GM19455 (cell line): ENCODE measurements around the gene COP1.
"Not testable (repeated sequence)": the region's sequence is repeated elsewhere in the genome, so short reads cannot be mapped to it uniquely, and the experiment has no call there.

Source experiments
- ATAC-seq: cut with Tn5 transposase; IDR thresholded peaks from one replicate; pipeline ENCODE4 v1.9.1; 2021; ENCODE audit not compliant: unreplicated experiment

The COP1 gene

DNA sequence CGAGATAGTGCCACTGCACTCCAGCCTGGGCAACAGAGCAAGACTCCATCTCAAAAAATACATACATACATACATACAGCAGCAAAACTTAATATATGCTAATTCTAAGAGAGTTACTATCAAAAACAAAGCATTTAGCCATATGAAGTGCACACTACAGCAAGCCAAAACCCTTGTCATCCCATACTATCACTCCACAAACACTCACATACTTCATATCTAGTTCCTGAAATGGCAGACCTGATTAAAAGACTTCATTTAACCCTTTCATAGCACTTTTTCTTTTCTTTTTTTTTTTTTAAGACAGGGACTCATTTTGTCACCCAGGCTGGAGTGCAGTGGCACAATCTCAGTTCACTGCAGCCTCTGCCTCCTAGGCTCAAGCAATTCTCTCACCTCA is 65.6 kb downstream of the COP1 start:
- ATAC-seq, result no peak

- no peak for ATAC-seq
Measured at GRCh38 chr1:176136891-176137290, 70.2 kb downstream of the COP1 start.

- no peak for ATAC-seq
Measured at GRCh38 chr1:176134666-176135065, 72.4 kb downstream of the COP1 start.

- no peak for ATAC-seq
Measured at GRCh38 chr1:176122282-176122681, 84.8 kb downstream of the COP1 start.

DNA sequence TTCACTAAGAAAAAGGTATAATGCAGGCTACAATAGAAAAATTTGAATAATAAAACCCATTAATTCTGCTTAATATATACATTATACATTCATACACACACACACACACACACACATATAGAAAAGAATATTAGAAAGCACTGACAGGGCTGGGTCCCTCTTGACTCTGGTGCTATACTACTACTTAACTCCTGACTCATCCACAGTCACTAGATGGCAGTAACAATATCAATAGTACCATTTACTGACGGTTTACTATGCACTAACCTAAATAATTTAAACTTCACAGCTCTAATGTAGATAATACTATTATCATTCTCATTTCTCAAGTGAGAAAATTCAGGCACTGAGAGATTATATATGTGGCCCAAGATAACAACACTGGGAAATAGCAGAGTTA is 87.5 kb downstream of the COP1 start:
- no peak for ATAC-seq

DNA sequence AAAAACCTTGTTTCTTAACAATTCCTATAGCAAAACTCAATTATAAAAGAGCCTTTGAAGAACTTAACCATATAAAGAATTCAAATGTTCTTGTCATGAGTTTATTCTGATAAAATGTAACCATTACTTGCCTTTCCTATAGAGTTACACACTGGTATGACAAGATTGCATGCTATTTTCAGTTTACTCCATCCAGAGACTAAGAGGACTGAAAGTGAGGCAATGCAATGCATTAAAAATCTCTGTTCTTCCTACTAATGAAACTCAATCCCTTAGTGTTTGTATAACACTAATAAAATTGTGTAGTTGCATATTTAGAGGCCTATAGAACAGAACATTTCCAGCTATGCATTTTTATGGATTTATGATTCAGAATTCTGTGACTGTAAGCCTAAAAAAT is 88.1 kb downstream of the COP1 start:
- ATAC-seq, result no peak

DNA sequence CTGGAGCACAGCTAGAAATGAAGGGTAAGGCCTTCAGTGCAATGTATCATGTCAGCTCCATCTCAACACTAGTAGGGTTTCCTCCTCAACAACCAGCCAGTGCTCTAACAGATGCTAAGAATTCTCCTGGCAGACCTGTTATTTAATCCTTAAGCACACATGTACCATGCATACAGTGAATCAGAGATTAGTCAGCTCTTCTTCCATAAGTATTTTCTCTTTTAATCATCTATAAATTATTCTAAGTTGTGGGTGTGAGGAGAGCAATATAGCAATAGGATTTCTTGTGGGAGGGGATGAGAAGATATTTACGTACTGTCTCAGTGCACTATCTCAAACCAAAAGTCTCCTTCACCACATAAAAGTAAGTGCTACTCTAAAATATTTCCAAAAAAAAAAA is 95.3 kb downstream of the COP1 start:
- ATAC-seq, result no peak

GRCh38 chr1:176110203-176110602 is 96.9 kb downstream of the COP1 start:
- no peak for ATAC-seq

- no peak for ATAC-seq
Measured at GRCh38 chr1:176102768-176103350, 104.2 kb downstream of the COP1 start.

- ATAC-seq, result no peak
Measured at GRCh38 chr1:176101951-176102642, 105.0 kb downstream of the COP1 start.

DNA sequence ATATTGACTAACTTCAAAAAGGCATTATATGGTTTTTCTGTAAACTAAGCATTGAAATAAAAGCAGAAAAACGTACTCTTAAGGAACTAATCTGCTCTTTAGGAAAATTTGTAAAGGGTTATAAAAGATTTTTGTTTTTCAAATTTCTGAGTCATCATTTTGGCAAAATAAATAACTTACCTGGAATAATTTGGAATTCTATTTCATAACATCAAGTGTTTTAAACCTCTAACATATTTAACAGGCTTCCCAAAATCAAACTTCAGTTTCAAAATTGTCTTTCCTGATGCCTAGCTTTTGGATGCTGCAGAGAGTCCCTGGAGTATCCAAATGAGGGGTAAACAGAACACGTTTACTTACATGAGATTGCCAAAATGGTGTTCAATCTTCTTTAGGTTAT is 108.5 kb downstream of the COP1 start:
- no peak for ATAC-seq

DNA sequence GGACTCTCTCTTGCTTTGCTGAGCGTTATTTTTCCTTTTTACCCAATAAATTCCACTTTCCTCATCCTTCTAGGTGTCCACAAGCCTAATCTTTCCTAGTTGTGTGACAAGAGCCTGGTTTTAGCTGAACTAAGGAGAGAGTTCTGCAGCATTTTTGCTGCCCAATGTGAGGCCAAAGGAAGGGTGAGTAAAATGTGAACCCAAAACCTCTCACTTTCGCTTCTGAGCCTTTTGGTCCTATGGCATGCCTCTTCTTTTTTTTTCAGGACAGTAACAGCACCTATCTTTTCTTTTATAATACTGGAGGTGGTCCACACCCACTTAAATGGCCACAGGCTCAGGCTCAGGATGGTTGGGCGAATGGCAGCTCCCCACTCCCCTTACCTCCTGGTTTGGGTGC is 111.1 kb downstream of the COP1 start:
- no peak for ATAC-seq

DNA sequence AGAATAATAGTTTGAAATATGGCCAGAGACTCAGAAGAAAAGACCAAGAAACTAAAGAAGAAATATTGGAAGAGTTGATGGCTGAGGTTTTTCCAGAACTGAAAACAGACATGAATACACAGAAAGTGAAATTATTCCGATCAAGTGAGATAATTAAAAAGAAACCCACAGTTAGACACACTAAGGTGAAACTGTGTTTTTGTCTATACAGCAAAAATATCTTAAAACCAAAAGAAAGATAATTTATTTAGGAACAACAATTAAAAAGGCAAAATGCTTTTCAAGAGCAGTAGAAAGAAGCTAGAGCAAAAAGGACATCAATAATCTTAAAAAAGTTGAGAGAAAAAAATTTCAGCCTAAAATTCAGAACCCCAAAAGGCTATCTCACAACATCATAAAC is 116.3 kb downstream of the COP1 start:
- no peak for ATAC-seq

GRCh38 chr1:176087746-176088145 is 119.3 kb downstream of the COP1 start:
- not testable (repeated sequence) for ATAC-seq

GRCh38 chr1:176073524-176074157 is 133.4 kb downstream of the COP1 start:
- ATAC-seq, result no peak

DNA sequence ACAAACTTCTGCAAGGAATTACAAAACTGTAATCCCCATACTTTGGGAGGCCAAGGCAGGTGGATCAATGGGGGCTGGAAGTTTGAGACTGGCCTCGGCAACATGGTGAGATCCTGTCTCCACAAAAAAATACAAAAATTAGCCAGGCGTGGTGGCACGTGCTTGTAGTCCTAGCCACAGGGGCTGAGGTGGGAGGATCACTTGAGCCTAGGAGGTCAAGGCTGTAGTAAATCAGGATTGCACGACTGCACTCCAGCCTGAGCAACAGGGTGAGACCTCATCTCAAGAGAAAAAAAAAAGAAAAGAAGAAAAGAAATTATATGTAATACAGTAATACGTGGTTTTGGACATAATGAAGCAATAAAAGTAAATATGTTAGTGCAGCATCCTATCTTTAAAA is 138.2 kb downstream of the COP1 start:
- ATAC-seq, result no peak

GRCh38 chr1:176068256-176068655 is 138.8 kb downstream of the COP1 start:
- no peak for ATAC-seq

GRCh38 chr1:176066709-176067108 is 140.4 kb downstream of the COP1 start:
- no peak for ATAC-seq

GRCh38 chr1:176058686-176059085 is 148.4 kb downstream of the COP1 start:
- ATAC-seq, result no peak

DNA sequence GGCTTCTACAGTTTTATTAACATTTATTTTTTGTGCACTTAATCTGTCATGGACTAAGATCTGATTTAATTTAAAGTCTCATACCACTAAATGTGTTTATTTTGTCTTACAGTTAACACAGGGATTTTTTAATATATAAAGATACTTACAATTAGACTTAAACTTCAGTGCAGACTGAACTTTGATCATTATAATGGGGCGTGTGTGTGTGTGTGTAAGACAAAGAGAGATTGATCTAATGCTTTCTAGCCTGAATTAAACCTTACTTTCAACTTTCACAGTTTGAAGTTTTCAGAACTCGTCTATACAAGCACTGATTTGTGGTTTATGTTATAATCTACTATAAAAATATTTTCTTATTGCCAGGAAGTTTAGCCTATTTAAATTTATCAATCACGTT is 150.8 kb downstream of the COP1 start:
- ATAC-seq, result no peak

- no peak for ATAC-seq
Measured at GRCh38 chr1:176055398-176055797, 151.7 kb downstream of the COP1 start.

- no peak for ATAC-seq
Measured at GRCh38 chr1:176051902-176052518, 155.1 kb downstream of the COP1 start.
